ENCODE measurements around the gene MAPK6. TPM values are rescaled to one million over a fixed set of nuclear protein-coding genes. Genes with fewer than 3 reads are reported as not detected.

MAPK6 gene
- total RNA-seq, 3 donors from 2014 or later (not counting 1 experiment from before 2014, with no cell fraction given) = 33.0 to 36.2 (median 33.1) TPM

DNA sequence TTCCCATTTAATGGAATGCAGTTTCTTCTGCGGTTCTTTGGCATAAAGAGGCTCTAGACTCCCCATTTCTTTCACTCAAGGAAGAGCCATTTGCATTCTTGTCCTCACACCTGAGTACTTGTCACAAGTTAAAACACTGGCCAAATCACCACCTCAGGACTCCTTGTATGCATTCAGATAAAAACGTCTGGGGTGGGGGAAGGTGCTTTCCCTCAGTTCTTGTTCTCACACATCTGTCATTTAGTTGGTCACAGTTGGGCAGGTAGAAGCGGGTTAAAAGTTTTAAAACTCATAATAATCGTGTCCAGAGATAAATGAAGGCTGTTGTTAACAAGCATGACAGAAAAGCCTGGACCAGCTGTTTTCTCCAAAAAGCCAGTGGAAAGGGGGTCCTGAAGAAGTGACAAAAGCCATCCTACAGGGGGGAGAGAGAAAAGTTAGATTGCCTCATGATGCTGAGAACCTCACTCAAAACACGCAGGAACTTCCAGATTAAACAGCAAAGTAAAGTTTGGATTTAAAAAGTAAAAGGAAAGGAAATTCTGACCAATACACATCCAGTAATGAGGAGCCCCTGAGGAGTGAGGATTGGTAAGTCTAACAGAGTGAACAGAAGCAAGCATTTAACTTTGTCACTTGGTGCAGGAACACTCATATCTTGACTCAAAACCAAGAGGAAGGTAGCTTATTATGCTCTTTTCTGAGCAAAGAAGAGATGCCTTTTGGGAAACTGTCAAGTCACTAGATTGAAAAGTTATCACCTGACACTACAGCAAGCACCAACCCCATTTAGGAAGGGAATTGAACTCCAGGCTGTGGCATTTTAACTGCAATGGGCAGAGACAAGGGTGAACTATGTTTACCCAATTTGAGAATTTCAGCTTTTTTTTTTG lies 90.8 kb downstream of the MAPK6 start:
- H3K27me3 ChIP-seq (ENCODE audit: control insufficient read depth, insufficient read depth, low read length) = peaks cover 8% of the 10 kb centered on the region
- Mint-ChIP-seq H3K4me3 (no peak overlapping the region), H3K4me1 (no peaks in the 10 kb centered on the region), H3K27ac (no peak overlapping the region), H3K9me3 (no peaks in the 10 kb centered on the region), H3K27me3 (ENCODE audit: low read depth in 2 of 2) (peaks cover 18 to 31% of the 10 kb centered on the region in 2 donors), H3K36me3 (no peaks in the 10 kb centered on the region)
- no peak overlapping the region for H3K4me3 ChIP-seq (ENCODE audit: low read length)
- TF ChIP-seq, protein P1, sequence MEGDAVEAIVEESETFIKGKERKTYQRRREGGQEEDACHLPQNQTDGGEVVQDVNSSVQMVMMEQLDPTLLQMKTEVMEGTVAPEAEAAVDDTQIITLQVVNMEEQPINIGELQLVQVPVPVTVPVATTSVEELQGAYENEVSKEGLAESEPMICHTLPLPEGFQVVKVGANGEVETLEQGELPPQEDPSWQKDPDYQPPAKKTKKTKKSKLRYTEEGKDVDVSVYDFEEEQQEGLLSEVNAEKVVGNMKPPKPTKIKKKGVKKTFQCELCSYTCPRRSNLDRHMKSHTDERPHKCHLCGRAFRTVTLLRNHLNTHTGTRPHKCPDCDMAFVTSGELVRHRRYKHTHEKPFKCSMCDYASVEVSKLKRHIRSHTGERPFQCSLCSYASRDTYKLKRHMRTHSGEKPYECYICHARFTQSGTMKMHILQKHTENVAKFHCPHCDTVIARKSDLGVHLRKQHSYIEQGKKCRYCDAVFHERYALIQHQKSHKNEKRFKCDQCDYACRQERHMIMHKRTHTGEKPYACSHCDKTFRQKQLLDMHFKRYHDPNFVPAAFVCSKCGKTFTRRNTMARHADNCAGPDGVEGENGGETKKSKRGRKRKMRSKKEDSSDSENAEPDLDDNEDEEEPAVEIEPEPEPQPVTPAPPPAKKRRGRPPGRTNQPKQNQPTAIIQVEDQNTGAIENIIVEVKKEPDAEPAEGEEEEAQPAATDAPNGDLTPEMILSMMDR (IDR thresholded peaks at IDR 0.05) = no peak
- no peaks in the 10 kb centered on the region for H3K36me3 ChIP-seq (ENCODE audit: control insufficient read depth, insufficient read depth, low read length)
- H3K4me1 ChIP-seq (ENCODE audit: control insufficient read depth, insufficient read depth, low read length) = peaks cover 9% of the 10 kb centered on the region
- H3K27ac ChIP-seq (ENCODE audit: low read length) = no peak overlapping the region
- DNase-seq = no peak
- intact Hi-C loops (cut with micrococcal nuclease) = no loop called here
- no peaks in the 10 kb centered on the region for H3K9me3 ChIP-seq (ENCODE audit: control insufficient read depth, insufficient read depth, low read length)
- ATAC-seq = no peak
- 67% methylated on average over 4 of the region's 5 CpGs for WGBS (ENCODE audit: insufficient coverage)

DNA sequence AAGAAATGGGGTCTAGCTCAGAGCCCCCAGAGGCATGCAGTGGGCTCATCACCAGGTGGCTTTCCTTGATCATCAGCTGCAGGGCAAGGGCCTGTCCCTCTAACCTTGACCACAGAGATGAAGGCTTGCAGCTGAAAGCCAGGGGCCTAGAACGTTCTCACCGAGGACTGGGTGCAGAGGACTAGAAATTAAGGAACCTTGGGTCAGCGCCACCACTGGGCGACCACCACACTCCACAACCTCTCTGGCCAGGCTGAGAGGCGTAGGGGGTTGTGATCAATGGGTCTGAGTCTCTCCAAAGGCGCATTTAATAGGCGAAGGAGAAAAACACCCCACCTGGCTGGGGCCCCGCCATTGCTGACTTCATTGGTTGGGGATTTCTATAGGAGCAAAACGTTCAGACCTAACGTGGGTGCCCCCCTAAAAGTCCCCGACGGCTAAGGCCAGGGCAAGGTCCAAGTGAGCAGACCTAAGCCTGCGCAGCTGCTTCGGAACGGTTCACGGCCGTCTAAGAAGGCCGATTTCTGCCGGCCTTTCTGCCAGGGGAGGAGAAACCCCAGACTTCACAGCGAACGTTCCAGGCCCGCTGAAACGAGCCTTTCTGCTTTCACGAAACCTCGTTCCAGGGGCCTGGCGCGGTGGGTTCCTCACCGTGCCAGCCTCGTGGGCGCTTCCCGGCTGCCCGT lies 92.6 kb downstream of the MAPK6 start:
- no peak overlapping the region for H3K4me3 Mint-ChIP-seq
- WGBS (ENCODE audit: insufficient coverage) = 54% methylated on average over 31 of the region's 32 CpGs
- Histone ChIP-seq H3K4me1 (ENCODE audit: control insufficient read depth, insufficient read depth, low read length) (peaks cover 9% of the 10 kb centered on the region), H3K4me3 (ENCODE audit: low read length) (no peak overlapping the region), H3K27me3 (ENCODE audit: control insufficient read depth, insufficient read depth, low read length) (peaks cover 8% of the 10 kb centered on the region), H3K36me3 (ENCODE audit: control insufficient read depth, insufficient read depth, low read length) (no peaks in the 10 kb centered on the region), H3K9me3 (ENCODE audit: control insufficient read depth, insufficient read depth, low read length) (no peaks in the 10 kb centered on the region), H3K27ac (ENCODE audit: low read length) (no peak overlapping the region)
- peaks cover 18 to 27% of the 10 kb centered on the region in 2 donors for H3K27me3 Mint-ChIP-seq (ENCODE audit: low read depth in 2 of 2)
- TF ChIP-seq, protein P1 (IDR thresholded peaks at IDR 0.05) = no peak
- intact Hi-C loops (cut with micrococcal nuclease) = no loop called here
- no peak overlapping the region for H3K27ac Mint-ChIP-seq
- ATAC-seq = no peak
- H3K9me3 Mint-ChIP-seq = no peaks in the 10 kb centered on the region
- no peak for DNase-seq
- H3K36me3 Mint-ChIP-seq = no peaks in the 10 kb centered on the region
- H3K4me1 Mint-ChIP-seq = no peaks in the 10 kb centered on the region

DNA sequence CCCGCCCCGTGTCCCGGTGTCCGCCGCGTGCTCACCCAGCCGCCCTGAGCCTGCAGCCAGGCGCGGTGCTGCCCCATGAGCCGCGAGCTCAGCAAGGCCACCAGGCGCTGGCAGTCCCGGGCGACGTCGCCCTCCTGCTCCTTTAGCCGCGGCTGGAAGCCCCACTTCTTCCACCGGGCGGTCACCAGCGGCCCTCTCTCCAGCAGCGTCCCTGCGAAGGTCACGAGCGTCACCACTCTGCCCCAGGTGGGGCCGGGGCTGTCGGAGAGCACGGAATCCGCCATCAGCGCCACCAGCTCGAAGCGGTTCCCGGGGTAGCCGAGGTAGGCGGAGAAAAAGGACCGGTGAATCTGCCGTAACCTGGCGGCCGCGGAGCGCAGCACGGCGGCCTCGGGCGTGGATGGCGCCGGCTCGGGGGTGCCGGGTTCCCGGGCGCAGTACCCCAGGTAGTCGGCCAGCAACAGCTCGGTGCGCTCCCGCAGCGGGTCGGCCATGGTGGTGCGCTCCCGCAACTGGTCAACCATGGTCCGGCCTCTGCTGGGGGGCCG lies 93.3 kb downstream of the MAPK6 start:
- H3K27ac ChIP-seq (ENCODE audit: low read length) = no peak overlapping the region
- peak; percentile 48 to 72 (median 66) for ATAC-seq

More for the DNA sequence above, 93.3 kb downstream of the MAPK6 start:
- Mint-ChIP-seq H3K9me3 (no peaks in the 10 kb centered on the region), H3K4me3 (peak overlapping the region; percentile 70), H3K4me1 (no peaks in the 10 kb centered on the region), H3K36me3 (no peaks in the 10 kb centered on the region), H3K27me3 (ENCODE audit: low read depth in 2 of 2) (peaks cover 18 to 24% of the 10 kb centered on the region in 2 donors), H3K27ac (no peak overlapping the region)
- no peaks in the 10 kb centered on the region for H3K9me3 ChIP-seq (ENCODE audit: control insufficient read depth, insufficient read depth, low read length)
- TF ChIP-seq, protein P1 (IDR thresholded peaks at IDR 0.05) = no peak
- intact Hi-C loops (cut with micrococcal nuclease) = no loop called here
- peak in 1 of 2 donors; percentile 66 for DNase-seq
- H3K4me3 ChIP-seq (ENCODE audit: low read length) = peak overlapping the region; percentile 19
- H3K4me1 ChIP-seq (ENCODE audit: control insufficient read depth, insufficient read depth, low read length) = peaks cover 9% of the 10 kb centered on the region
- H3K36me3 ChIP-seq (ENCODE audit: control insufficient read depth, insufficient read depth, low read length) = no peaks in the 10 kb centered on the region
- H3K27me3 ChIP-seq (ENCODE audit: control insufficient read depth, insufficient read depth, low read length) = peaks cover 8% of the 10 kb centered on the region
- WGBS (ENCODE audit: insufficient coverage) = 3% methylated on average over 61 of the region's 61 CpGs

All from natural killer cell (primary cell).